Measurements from ENCODE around the gene BABAM1.

Gene BABAM1

DNA sequence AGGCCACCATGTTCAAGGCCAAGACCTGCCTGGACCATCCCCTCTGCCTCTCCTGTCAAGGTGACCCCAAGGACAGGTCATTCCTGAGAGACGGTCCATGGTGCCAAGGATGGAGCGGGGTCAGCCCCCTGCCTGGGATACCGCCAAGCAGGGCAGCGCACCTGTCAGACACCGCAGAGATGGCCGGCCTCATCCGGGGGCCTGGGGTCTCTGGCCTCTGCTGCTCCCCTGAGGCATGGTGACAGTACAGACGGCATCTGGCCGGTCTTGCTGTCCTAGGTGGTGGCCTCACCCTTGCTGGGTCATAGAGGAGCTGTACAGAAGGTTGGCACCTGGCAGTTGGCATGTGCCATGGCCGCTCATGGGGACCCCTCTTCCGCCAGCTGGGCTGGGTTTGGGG, 53.2 kb downstream of the BABAM1 start:
- no peak for DNase-seq

DNA sequence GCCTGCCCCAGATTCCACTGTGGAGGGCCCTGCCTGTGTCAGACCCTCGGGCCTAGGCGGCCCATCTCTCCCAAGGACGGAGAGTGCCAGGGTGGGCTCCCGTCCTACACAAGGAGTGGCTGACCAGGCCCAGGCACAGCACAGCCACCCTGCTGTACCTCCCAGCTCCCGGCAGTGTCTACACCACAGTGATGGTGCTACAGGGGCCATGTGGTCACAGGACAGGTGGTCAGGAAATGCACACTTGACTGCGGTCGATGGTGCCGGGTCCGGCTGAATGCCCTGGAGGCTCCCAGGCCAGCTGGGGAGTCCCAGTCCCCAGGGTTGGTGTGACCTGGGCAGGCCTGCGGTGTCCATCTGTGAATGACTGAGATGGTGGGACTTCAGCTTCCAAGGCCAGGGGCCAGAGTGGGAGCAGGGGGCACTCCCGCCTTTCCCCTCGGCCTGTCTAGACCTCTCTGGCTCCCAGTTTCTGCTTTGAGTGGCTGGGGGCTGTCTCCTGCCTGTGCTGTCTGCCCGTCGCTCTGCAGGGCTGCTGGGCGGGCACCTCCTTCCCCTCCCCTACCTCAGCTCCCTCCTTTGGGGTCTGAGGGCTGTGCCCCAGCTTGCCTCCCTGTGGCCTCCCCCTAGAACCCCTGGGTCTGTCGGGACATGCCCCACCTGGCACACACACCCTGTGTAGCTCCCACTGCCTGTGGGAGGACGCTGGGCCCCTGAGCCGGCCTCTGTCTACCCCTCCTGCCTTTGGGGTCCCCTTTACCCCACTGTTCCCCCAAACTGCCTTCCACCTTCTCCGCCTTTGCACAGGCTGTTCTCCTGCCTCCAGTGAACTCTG, 54.6 kb downstream of the BABAM1 start:
- no peak for DNase-seq

GRCh38 chr19:17322854-17323253, 55.6 kb downstream of the BABAM1 start:
- peak in 43 of 58 donors; percentile 9 to 75 (median 43) for DNase-seq

GRCh38 chr19:17323300-17323963, 56.2 kb downstream of the BABAM1 start:
- DNase-seq = no peak

DNA sequence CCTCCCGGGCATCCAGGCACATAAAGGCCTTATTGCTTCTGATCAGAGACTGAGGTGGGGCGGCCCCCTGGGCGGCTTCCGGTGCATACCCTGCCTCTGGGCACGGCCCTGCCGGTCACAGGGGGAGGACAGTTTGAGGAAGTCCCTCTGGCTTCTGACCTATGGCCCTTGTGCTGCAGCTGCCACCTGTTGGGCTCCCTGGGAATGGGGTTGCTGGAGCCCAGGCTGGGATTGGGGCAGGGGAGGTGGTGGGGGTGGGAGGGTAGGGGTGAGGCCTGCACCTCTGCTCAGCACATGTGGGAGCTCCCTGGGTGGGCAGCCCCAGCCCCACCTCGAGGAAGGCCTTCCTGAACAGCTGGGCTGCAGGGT, 56.7 kb downstream of the BABAM1 start:
- no peak for DNase-seq

DNA sequence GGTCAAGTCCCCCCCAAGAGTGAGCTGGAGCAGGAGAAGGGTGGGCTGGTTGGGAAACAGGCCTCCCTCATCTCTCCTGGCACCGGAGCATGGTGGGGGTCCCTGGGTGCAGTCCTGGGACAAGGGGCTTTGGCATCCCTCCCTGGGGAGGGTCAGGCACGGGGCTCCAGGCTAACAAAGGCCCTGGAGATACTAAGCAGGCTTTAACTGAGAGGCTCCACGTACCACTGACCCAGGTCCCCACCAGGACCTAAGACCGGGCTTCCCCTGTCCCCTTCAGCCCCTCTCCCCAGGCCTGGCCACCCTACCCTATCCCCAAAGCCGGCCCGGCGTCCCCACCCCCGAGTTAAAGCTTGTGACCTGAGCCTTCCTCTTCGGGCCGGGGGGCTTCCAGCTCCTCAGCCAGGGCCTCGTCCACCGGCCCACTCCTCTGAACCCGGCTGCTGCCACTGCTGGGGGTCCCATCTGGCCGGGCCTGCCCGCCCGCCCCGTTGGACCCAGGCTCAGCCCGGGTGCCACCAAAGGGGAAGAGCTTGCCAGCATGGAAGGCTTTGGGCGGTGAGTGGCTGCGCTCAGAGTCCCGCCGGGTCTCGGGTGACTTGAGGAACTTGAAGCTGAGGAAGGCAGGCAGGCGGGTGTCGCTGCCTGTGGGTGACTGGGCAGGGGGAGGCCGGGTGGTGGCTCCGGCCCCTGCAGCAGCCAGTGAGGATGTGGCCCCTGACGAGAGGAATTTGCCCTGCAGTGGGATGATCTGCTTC, 57.3 kb downstream of the BABAM1 start:
- DNase-seq = no peak

DNA sequence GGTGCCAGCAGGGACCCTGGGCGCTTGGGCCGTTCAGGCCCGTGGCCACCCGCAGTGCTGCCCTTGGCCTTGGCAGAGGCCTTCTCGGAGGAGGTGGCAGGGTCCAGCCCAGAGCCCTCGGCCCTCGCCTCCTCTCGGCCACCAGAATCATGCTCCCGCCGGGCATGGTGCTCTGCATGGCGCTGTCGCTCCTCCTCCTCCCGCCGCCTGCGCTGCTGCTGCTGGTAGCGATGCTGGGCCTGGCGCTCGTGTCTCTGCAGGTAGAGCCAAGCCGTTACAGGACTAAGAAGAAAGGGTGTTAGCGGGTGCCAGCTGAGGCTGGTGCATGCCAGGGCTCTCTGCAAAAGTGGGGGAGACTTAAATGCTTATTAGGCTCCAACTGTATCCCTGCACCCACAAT, 57.9 kb downstream of the BABAM1 start:
- DNase-seq = peak in 5 of 58 donors; percentile 9 to 17 (median 9)

GRCh38 chr19:17325881-17326594, 58.8 kb downstream of the BABAM1 start:
- peak in 52 of 58 donors; percentile 20 to 93 (median 68) for DNase-seq

GRCh38 chr19:17326595-17326966, 59.3 kb downstream of the BABAM1 start:
- DNase-seq = no peak

DNA sequence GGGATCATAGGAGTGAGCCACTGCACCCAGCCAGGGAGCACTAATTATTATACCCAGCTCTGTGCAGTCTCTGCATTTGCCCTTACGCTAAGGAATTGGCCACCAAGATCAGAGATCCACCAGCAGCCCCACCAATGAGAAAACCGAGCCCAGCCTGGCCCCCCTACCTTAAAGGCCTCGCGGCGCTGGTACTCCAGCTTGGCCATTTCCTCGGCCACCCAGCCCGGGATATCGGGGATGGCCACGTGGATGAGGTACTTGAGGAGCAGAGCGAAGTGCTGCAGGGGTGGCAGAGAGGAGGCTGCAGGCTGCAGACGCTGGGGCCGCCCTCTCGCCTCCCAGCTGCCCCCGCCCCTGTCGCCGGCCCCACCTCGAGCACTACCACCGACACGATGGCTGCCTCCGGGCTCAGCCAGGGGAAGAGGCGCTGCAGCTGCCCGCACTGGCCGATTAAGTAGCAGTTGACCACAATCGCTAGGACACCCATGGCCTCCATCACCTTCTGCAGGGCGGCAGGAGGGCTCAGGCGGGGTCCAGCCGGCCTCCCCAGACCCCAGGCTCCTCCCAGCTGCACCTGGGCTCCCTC, 59.9 kb downstream of the BABAM1 start:
- DNase-seq = no peak

GRCh38 chr19:17327654-17328516, 60.6 kb downstream of the BABAM1 start:
- no peak for DNase-seq
